GM04504 (cell line): ENCODE data around the gene C17orf100.
A peak's percentile ranks its signal among the peaks of the same experiment; 100 is the strongest.
"Not testable (repeated sequence)": the region's sequence is repeated elsewhere in the genome, so short reads cannot be mapped to it uniquely, and the experiment has no call there.

Experiments
- DNase-seq: peaks from one replicate; pipeline ENCODE4 v3.0.0-alpha.2; 2012; ENCODE audit warnings: low read depth

C17orf100 gene

DNA sequence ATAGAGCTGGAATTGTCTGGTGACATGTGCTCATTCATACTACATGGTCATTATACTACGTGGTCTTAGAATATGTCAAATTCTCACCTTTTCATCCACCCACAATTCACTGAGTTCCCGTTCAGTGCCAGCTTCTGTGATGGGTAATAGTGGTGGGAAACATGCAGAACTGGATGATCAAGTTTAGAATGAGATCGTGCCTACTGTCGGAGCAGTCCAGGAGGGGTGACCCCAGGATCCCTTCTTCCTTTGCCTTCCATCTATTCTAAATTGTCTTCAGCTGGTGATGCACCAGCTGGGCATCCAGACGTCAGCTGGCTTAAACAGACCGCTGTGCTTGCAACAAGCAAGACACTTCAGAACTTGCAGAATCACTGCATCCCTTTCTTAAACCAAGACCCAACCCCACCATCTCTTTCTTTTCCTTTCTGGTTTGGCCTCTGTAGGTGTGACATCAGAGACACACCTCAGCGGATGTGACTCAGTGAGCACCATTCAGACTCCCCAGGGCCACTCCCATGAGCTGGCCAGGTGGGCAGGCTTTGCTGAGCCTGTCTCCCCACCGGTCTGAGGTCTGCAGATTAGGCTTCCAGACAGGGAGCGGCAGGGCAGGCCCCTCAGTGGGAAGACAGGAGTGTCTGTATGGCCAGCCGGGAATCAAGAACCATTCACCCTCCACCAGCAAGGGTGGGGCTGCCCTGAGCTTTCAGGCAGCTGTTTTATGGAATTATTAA lies 18.1 kb downstream of the C17orf100 start:
- DNase-seq = no peak

DNA sequence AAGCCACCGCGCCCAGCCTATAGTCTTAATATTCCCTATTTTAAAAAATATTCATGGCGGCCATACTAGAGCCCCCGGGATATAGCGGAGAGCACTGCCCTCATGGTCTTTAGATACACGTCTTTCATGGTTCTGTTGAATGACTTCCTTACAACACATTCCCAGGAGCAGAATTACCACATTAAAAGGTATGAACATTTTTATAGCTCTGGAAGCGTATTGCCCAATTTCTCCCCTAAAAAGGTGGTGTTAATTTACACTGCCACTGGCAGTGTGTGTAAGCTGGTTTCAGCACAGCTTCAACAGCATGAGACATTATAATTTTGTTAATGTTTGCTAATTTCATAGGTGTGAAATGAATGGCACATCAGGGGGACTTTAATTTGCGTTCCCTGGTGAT lies 19.0 kb downstream of the C17orf100 start:
- DNase-seq = no peak

DNA sequence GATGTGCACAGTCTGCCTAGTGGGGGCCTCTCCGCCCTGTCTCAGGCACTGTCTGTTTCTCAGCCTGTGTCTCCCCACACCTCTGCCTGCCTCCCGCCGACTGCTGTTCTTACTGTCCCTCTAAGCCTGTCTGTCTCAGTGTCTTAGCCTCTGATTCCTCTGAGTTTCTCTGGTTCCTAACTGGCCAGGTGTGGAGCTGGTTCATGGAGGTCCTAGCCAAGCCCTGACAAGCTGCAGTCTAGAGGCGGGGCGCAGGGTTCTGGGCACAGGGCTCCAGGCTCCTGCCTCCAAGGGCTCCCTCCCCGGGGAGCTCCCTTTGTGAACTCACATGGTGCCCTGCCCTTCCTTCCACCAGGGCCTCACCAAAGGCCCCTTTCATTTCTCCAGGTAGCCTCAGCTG lies 19.4 kb downstream of the C17orf100 start:
- DNase-seq = no peak

DNA sequence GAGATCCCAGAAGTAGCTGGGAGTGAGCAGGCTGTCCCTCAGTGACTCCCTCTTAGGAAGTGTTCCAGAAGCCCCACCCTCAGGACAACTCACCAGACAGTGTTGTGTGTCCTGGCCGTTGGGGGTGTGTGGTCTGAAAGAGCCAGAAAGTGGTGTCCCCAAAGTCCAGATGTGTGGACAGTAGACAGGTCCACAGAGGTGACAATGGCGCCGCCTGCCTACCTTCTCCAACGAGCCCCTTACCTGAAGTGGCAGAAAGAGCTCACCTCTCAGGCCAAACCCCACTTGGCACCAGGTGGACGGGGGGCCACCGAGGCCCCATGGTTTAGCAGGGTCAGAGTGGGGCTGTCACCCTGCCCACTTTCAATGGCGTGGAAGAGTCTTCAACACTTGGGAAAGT lies 19.9 kb downstream of the C17orf100 start:
- no peak for DNase-seq

DNA sequence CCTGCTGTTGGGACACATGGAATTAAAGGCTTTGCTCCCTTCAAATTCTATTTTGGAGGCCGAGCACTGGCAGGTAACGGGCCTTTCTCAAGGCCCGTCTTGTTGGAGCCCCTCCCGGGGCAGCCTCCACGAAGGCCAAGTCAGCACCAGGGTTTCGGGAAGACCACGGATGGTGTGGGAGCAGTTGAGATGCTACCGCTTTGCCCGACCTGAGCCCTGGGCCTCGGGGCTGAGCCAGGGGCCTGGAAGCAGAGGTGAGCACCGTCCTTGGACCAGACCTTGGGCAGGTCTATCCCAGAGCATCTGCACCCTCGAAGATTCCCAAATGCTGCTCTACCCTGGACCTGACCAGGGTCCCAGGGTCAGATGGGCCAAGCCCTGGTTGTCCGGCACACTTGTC lies 23.0 kb downstream of the C17orf100 start:
- no peak for DNase-seq

DNA sequence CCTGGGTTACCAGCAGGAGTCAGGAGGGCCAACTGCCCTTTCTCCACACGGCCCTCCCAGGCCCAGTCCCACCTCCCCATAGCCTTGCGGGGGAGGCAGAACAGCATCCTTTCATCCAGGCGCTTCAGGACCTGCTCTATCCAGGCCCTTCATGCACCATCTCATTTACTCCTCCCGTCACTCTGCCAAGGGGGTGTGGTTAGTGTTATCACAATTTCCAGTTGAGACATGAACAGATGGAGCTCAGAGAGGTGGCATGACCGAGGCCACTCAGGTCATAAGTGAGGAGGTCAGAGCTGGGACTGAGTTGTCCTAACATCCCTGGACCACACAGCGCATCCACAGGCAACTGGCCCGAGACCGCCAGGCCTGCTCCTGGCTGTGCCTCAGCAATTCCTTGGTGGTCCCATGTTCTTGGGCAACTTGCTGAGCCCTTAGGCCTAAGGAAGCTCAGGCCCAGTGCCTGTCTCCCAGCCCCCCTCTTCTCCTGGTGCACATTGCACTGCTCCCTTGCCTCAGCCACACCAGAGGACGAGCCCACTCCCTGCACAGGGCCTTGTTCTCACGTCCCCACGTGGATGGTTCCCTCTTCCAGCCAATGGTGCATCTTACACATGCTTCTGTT lies 23.8 kb downstream of the C17orf100 start:
- DNase-seq = no peak

DNA sequence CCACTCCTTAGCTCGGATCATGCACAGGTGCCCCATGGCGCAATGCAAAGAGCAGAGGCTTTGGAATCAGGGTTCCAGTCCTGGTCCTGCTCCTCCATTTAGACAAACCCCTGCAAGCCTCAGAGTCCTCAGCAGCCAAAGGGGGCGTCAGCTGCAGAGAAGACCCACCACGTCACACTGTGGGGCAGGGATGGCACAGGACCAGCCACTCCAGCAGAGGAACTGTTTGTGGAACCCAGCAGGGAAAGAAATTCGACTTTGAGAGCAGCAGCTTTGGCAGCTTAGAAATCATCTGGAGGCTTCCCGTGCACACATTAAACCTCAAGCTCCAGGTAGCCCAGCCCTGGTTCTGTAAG lies 25.2 kb downstream of the C17orf100 start:
- DNase-seq = no peak

DNA sequence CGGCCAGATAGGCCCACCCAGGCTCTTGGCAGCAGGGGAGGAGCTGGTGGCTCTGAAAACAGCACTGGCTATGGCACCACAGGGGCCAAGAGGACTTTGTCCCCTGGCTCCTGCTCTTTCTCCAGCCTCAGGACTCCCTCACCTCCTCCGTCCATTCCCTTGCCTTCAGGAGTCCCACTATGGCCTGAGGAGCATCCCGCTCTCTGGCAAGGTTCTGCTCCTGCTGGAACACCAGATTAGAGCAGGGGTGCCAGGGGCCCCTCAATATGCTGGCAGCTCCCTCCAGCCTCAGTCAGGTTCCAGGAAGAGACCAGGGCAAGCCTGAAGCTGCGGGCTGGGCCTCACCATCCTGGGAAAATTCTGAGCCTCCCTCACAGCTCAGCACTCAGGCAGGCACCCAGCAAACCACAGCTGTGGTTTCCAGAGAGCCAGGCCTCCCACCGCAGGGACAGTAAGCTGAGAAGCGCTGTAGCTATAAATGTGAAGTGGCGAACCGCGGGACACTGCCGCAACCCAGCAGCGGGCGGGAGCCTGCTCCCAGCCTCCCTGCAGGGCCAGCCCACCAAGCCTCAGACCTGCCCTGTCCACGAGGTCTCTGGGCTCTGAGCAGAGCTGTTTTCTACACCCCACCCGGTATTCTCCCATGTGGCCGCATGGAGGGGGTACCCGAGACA lies 25.7 kb downstream of the C17orf100 start:
- DNase-seq = peak; percentile 27

DNA sequence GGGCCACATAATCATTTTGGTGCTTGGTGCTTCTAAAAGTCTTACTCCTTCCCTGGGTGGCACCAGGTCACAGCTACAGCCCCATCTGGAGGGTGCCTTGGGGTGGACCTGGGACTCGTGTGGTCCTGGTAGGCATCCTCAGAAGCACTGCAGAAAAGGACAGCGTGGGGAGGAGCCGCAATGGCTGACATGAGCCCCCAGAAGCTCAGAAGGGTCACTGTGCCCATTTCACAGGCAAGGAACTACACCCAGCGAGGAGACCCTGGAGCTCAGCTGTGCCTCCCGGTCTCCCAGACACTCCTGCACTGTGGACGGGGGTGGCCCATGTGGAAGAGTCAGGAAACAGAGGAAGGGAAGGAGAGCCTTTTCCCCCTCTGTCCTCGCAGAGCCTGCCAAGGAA lies 26.4 kb downstream of the C17orf100 start:
- no peak for DNase-seq

DNA sequence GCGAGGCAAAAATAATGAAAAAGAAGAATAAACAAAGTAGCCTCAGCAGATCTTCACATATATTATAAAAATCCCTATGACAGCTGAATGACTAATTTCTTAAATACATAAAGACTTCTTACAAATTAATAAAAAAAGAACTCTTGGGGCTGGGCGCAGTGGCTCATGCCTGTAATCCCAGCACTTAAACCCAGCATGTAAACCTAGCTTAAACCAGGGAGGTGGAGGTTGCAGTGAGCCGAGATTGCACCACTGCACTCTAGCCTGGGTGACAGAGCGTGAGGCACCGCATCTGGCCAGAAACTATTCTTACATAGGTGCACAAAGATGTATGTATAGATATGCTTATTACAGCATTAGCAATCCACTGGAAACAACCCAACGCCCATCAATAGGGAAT lies 27.7 kb downstream of the C17orf100 start:
- no peak for DNase-seq

DNA sequence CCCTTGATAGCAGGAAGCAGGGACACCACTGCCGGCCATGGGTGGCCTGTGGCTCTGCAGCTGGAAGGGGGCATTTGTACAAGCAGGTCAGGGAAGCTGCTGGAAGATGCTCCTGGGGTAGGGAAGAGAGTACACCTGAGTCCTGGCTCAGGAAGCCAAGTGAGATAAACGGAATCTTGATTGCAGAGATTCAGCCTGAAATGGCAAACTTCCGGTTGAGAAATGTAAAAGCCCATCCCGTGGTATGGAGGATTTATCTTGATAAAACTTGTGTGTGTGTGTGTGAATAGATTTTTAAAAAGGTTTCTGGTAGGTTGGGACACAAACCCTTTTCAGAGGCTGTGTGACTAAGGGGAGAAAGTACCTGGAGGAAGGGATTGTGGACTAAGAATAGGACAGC lies 29.6 kb downstream of the C17orf100 start:
- DNase-seq = no peak

DNA sequence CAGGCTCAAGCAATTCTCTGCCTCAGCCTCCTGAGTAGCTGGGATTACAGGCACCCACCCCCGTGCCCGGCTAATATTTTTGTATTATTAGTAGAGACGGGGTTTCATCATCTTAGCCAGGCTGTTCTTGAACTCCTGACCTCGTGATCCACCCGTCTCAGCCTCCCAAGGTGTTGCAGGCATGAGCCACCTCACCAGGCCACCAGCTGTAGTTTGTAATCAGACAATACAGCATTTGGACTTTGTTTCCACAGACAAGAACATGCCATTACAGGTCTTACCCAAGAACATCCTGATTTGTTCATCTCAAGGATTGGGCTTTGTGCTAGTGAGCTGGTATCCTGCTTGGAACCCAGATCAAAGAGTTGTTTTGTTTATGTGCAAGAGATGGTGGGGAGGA lies 30.1 kb downstream of the C17orf100 start:
- DNase-seq = no peak

DNA sequence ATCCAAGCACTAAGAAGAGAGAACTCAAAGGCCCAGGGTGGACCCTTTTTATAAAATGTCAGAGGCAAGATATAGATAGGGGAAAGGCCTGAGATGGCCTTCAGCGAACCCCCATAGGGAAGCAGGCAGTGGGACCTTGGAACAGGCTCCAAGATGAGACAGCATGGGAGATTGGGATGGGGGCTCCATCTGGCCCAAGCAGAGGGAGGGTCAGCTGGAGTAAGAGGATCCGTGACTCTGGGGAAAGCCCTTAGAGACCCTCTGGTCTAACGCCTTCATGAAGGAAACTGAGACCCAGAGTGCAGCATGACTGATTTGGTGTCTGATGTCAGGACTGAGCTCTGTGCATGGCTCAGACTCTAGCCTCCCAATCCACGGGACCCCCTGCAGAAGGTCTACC lies 30.8 kb downstream of the C17orf100 start:
- DNase-seq = no peak

DNA sequence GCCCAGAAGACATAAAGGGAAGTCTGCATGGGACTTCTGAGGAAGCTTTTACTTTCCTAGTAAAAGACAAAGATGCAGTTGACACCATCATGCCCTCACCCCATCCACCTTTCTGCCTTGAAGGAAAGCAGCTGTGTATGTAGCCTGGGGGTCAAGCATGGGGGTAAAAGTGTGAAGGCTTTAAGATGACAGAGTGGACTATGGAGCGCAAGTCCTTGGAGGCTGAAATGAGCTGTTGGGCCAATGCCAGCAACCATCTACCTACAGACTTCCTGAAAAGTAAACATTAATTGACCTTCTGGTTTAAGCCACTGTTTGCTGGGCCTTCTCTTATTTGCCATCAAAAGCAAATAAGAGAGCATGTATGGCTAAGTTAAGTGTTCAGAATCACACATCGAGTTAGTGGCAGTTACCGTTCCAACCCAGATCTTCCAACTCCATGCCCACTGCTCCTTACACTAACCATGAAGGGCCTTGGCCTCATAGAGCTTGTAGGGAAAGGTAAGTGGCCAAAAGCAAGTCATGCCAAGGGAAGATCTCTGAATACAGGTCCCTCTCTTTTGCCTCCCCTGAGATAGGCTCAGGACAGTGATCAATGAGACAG lies 31.6 kb downstream of the C17orf100 start:
- DNase-seq = no peak

DNA sequence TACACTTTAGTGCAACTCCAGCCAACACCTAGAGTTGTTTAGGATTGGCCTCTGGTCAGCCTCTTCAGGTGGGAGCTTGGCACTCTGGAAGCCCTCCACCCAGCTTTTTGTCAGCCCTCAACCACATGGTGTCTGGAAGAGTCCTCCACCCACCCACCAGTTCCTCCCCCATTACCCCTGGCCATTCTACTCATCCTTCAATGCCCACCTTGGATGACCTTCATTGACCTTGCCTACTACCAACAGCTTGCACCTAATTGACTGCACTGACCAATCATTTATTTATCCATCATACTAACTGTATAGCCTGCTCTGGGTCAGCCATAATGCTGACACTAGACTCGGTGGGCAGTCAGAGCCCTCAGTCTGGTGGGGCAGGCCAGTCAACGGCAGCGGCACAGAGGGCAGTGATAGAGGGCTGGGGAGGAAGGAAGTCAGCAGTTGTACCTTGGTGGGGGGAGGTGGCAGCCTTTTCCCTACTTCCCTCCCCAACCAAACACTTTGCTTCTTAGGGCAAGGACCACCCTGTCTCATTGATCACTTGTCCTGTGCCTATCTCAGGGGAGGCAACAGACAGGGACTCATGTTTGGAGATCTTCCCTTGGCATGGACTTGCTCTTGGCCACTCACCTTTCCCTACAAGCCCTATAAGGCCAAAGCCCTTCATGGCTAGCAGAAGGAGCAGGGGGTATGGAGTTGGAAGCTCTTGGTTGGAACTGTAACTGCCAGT lies 32.3 kb downstream of the C17orf100 start:
- no peak for DNase-seq

DNA sequence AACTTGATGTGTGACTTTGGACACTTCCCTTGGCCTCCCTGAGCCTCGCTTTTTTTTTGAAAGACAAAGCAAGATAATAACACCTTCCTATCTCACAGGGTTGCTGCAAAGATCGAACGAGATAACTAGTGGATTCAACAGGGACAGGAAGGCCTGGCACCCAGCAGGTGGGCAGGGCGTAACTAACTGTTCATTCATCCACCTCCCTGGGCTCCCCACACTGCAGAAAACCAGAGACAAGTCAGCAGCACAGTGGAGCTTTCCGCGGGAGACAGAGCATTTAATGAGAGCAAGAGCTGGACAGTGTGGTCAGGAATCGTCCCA lies 32.9 kb downstream of the C17orf100 start:
- no peak for DNase-seq

DNA sequence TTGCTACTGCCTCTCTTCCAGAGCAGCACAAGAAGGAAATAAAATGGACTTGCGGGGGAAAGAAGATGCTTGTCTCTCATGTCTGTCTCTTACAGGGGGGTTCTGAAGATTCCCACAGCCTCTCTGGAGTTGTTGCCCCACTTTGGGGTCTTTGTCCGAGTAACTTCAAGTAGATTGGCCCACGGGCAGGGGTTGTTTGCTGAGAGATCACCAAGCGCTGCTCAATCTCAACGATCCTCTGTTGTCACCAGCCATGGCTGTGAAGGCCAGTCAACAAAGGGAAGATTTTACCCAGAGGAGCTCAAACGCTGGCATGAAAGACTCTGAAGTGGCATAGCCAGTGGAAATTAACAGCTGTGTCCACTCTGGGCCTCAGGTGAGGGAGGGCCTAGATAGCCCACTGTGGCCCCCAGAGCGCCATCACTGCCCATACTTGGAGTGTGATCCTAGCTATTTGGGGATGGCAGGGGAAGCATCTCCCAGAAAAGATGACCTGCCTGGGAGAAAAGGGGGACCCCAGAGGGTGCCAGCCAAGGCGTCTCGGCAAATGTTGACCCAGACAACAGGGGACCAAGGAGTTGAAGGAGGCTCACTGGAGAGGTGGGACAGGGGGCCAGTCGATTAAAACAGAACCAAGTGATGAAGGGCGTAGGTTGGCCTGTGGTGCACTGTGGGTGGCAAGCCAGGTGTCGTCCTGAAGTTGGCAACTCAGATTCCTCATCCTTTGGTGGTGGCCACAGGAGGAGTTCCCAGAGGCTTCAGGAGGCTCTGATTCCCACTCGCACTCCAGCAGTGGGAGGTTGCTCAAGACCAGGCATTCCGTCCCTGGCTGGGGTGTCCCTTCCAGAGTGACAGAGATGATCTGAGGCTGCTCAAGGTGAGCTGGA lies 33.6 kb downstream of the C17orf100 start:
- DNase-seq = no peak

DNA sequence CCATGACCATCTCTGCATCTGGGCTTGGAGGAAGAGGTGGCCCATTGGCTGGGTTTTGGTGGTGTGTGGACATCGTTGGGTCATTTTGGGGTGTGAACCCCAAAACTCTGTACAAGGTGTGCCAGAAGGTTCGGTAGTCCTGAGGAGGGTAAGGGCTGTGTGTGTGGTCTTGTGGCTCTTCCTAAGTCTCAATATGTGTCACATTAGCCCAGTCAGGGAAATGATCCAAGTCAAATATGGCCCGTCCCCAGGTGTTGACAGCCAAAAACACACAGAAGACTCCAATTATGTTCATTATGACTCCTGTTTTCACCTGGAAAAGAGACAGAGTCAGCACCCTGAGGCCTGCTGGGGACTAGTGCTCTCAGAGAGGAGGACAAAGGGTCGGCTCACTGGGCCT lies 34.5 kb downstream of the C17orf100 start:
- DNase-seq = no peak

DNA sequence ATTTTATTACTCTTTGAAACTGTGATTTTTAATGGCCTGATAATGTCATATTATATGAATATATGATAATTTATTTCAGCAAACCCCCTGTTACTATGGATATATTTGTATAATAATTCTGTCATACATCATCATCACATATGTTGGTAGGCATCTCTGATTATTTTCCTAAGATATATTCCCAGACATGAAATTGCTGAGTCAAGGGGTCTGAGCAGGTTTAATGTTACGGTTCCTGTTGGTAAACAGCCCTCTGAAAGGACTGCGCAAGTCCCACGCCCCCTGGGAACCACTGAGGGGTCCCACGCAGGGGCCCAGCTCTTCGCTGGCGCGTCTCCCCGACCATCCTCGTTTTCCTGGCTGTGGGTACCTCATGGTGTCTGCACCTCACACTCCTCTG lies 37.4 kb downstream of the C17orf100 start:
- DNase-seq = no peak

DNA sequence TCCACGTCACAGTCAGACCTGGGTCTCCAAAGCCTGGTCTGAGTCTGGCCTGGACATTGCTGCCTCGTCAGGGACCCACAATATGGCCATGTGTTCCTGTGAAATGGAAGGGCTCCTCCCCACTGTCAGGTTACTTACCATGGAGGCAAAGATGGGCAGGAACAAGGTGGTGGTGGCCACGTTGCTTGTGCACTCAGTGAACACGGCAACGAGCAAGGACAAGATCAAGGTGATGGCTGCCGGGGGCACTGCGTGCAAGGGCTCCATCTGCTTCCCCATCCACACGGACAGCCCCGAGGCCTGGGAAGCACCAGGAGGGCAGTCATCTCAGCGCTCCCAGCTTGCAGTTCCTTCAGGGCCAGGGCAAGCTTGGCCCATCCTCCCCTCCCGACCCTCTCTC lies 39.1 kb downstream of the C17orf100 start:
- DNase-seq = no peak

DNA sequence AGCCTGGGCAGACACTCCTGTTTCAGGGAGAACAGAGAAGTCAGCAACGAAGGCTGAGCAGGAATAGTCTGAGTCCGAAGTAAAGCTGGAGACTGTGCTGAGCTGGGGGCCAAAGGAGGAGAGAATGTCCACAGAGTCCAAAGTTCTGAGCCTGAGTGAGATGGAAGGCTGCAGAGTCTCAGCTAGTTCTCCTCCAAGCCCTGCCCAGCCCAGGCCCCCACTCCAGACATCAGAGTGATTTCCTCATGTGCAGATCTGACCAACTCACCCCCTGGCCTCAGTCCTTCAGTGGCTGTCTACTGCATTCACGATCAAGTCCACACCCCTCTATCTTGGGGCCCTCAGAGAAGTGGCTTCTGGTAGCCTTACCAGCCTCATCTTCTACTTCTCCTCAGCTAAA lies 40.0 kb downstream of the C17orf100 start:
- DNase-seq = no peak

DNA sequence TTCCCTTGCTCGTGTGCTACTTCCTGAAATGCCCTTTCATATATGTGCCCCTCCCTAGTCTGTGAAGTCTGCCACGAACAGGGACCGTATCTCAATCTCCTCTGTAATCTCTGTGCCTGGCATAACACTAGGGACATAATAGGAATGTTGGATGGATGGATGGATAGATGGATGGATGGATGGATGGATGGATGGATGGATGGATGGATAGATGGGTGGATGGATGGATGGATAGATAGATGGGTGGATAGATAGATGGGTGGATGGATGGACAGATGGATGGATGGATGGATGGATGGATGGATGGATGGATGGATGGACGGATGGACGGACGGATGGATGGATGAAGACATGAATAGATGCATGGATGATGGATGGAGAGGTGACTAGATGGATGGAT lies 40.4 kb downstream of the C17orf100 start:
- not testable (repeated sequence) for DNase-seq
